Erythroblast (primary cell): ENCODE data around the gene DAB2.

Experiments used
- DNase-seq, 2 experiments: peaks; one replicate each; lab custom pipeline; 2025; lab: John Stamatoyannopoulos, UW
- GATA1 ChIP-seq: IDR thresholded peaks from 2 replicates; pipeline ENCODE4 v1.6.1; 2011; ENCODE audit warnings: low read depth, mild to moderate bottlenecking, control low read depth, low read length, moderate library complexity
- POLR2A ChIP-seq: IDR thresholded peaks from 2 replicates; pipeline ENCODE4 v1.6.1; 2011; ENCODE audit warnings: mild to moderate bottlenecking, low read length

DAB2 gene

GRCh38 chr5:39424736-39425637 is at the start of gene DAB2:
Gene DAB2 (minus strand): TSS chr5:39424980. CDS start chr5:39394320, 30,660 bp downstream.
- DNase-seq, result peak; percentile 46 to 65
- TF ChIP-seq GATA1 (no peak), POLR2A (no peak)

- no peak for DNase-seq
- no peak for TF ChIP-seq POLR2A
- TF ChIP-seq GATA1, result no peak
Observed at GRCh38 chr5:39473156-39473775, 48.5 kb upstream of the DAB2 start.

GRCh38 chr5:39471836-39472508 is 47.2 kb upstream of the DAB2 start:
- DNase-seq, result no peak
- no peak for TF ChIP-seq POLR2A
- TF ChIP-seq GATA1, result no peak

- DNase-seq, result no peak
- TF ChIP-seq GATA1, result no peak
- TF ChIP-seq POLR2A, result no peak
Observed at GRCh38 chr5:39470811-39471210, 46.0 kb upstream of the DAB2 start.

GRCh38 chr5:39469777-39470415 is 45.1 kb upstream of the DAB2 start:
- no peak for DNase-seq
- no peak for TF ChIP-seq POLR2A
- no peak for TF ChIP-seq GATA1

- no peak for DNase-seq
- TF ChIP-seq POLR2A, result no peak
- TF ChIP-seq GATA1, result no peak
Observed at GRCh38 chr5:39469176-39469575, 44.4 kb upstream of the DAB2 start.

GRCh38 chr5:39466846-39467245 is 42.1 kb upstream of the DAB2 start:
- DNase-seq, result no peak
- TF ChIP-seq GATA1 (no peak), POLR2A (no peak)

GRCh38 chr5:39465843-39466242 is 41.1 kb upstream of the DAB2 start:
- no peak for DNase-seq

GRCh38 chr5:39465097-39465496 is 40.3 kb upstream of the DAB2 start:
- no peak for DNase-seq
- no peak for TF ChIP-seq POLR2A
- no peak for TF ChIP-seq GATA1

More at GRCh38 chr5:39465843-39466242, 41.1 kb upstream of the DAB2 start:
- TF ChIP-seq POLR2A (no peak), GATA1 (no peak)

- TF ChIP-seq POLR2A, result no peak
- no peak for TF ChIP-seq GATA1
- no peak for DNase-seq
Observed at GRCh38 chr5:39464088-39464487, 39.3 kb upstream of the DAB2 start.

- TF ChIP-seq POLR2A (no peak), GATA1 (no peak)
- DNase-seq, result no peak
Observed at GRCh38 chr5:39462211-39462610, 37.4 kb upstream of the DAB2 start.

GRCh38 chr5:39461007-39461682 is 36.4 kb upstream of the DAB2 start:
- no peak for TF ChIP-seq GATA1
- TF ChIP-seq POLR2A, result no peak
- no peak for DNase-seq

- TF ChIP-seq POLR2A (no peak), GATA1 (no peak)
- no peak for DNase-seq
Observed at GRCh38 chr5:39459907-39460306, 35.1 kb upstream of the DAB2 start.
